HG02852 (cell line): ENCODE results near the gene SCN8A.
"Not testable (repeated sequence)": the region's sequence is repeated elsewhere in the genome, so short reads cannot be mapped to it uniquely, and the experiment has no call there.

ENCODE experiments used
- ATAC-seq: cut with Tn5 transposase; IDR thresholded peaks from one replicate; pipeline ENCODE4 v1.9.1; 2021; ENCODE audit warnings: mild to moderate bottlenecking, moderate library complexity; ENCODE audit not compliant: unreplicated experiment

The SCN8A gene

DNA sequence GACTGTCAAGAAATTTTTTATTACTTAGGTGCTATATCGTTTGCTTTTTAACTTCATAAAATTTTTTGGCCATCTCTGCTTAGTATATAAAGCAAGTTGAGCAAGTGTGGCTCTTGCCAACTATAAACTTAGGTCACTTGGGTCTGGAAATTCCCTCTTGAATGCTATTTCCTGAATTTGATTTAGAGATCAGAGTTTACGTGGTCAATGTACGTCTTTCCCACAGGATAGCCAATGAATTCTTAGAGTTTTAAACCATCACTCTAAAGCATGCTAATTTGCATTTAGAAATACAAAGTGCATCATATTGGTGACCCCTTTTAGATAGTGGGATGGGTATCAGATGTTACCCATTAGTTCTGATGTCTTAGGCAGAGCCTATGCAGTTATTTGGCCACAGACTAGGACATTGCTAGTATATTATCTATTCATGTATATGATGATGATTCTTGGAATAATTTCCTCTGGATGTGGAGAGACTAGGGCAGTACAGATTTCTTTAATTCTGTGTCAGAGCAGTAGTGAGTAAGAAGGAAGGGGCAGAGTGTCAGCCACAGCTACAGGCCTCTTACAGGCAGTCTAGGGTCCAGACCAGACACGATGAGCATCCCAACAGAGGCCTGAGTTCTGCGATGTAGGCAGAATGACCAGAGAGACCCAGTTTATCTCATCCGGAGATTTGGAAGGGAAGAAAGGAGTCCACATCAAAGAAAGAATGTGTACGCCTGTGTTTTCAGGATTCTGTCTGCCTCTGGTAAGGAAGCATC, 30.3 kb downstream of the SCN8A start:
- ATAC-seq: no peak

DNA sequence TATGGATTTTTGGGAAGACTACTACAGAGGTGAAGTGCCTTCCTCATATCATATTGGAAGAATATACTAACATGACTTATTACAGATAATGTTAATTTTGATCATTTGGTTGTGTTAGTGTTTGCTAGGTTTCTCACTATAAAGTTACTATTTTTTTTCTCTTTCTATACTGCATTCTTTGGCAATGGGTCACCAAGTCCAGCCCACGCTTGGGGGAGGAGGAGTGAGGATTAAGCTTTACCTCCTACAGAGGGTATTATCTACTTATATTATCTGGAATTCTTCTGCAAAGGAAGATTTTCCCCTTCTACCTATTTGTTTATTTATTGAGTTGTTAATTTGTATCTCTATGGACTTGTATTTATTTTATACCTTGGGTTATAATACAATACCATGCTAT, 31.5 kb downstream of the SCN8A start:
- ATAC-seq: no peak

DNA sequence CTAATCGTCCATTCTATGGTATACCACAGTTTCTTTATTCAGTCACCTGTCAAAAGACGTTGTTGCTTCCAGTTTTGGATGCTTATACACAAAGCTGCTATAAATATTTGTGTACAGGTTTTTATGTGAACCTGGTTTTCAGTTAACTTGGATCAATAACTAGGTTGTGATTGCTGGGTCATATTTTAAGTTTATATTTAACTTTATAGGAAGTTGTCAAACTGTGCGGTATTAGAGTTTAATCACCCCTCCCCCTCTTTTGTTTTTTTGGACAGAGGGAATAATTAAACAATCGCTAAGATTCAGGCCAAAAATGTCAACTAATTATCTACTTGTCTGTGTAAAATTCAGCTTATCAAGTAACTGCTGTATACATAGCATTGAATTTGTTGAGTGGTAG, 34.3 kb downstream of the SCN8A start:
- no peak for ATAC-seq

DNA sequence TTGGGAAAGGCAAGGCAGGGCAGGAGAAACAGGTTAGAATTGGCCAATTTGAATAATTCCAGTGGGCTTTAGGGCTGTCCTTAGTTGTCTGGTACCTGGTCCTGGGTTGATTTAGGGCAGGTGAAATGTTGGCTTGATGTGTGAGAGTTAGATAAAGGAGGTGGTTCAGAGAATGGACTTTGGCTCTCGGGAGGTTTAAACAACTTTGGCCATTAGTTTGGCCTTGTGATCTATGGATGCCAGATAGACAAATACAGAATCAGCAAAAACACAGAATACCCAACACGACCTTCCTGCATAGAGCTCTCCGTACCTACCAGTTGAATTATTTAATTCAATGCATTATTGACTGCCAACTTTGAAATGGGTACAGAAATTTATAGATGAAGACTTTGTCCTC, 35.1 kb downstream of the SCN8A start:
- no peak for ATAC-seq

DNA sequence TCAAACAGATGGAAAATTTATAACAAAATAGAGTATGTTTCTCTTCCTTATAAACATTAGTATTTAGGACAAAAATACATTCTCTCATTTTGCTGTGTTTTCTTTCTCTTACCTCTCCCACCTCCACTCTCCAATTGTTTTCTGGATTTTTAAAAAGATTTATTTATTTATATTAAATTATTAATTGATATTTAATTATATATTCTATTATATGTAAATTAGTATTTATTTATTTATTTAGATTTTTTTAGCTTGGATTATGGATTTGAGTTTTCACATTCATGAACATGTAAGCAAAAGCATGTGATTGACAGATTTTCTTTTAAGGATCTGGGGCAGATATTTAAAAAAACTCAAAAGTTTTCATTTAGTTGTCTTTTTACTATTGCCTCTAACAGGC, 35.6 kb downstream of the SCN8A start:
- ATAC-seq: no peak

DNA sequence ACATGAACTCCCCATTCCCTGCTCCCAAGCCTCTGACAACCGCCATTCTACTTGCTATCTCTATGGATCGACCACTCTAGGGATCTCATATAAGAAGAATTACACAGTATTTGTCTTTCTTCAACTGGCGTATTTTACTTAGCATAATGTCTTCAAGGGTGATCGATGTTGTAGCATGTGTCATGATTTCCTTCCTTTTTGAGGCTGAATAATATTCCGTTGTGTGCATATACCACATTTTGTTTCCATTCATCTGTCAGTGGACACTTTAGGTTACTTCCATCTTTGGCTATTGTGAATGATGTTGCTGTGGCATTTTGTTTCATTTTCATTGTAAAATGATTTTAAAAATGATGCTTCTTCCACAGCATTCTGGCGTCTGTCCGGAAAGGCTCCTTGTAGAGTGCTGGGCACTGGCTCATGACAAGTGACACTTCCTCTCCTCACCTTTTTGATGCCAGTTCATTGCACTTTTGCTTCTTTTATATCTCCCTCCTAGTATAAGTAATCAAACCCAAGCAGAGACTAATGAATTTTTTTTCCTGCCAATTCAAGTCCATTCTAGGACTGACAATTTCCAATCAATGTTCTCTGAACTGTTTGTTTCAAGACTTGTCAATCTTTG, 39.3 kb downstream of the SCN8A start:
- ATAC-seq: no peak

DNA sequence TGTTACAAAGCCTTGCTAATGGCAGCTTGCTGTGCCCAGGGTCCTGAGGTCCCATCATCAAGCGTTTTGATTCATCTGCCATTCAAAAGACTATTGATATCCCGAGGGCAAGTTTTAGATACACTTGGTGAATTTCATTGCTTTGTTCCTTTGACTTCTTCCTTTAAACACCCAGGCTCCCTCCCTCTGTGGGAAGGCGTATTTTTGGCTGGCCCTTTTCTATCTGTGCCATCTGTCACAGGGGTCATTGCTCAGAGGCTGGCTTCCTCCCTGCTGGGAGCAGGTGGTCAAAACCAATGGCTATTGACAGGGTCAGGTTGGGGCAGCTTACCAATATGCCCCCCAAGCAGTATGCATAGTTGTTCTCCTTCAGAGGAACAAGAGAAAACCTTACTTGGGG, 40.0 kb downstream of the SCN8A start:
- ATAC-seq: no peak

DNA sequence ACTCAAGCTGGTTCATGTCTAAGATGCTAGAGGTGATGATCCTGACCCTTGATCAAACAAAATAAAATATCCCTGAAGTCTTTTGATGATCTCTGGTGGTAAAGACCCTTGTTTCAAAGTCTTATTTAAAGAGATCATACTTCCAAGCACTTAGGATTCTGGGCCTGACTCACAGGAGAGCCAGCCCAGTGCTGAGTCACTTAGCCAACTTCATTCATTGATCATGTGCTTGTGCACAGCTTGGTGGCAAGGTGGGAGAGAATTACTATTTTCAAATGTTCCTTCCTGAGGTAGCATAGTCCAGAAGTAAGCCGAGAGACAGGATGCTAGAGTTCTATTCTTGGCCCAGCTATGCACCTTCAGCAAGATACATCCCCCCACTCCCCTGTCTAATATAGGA, 40.6 kb downstream of the SCN8A start:
- no peak for ATAC-seq

DNA sequence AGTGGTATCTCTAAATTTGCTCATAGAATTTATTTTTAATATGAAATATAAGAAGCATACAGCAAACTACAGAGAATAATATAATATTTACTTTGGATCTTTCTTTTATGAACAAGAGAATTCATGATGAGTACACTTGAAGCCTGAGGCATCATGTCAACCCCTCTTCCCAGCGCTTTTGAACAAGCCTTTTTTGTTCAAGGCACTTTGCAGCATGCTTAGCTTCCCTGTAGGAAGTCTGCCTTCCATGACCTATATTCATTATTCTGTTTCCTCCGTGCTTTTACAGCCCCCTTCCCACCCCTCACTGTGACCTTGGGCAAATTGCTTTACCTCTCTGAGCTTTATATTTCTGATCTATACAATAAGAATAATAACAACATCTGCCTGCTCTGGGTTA, 41.6 kb downstream of the SCN8A start:
- ATAC-seq: no peak

DNA sequence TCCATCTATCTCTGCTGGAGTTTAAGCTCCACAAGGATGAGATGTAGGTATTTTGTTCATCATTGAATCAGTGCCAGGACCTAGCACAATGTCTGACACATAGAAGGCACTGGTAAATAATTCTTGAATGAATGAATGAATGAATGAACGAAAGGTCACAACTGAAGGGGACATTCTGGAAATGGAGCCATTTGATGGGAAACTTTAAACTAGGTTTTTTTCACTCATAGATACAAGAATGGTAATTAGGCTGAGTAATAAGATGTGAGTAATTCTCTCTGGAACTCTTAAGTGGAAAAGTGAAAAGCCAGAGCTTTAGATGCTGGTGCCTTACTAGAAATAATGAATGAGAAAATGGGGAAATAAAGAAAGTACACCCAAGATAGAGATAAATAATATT, 44.3 kb downstream of the SCN8A start:
- no peak for ATAC-seq

DNA sequence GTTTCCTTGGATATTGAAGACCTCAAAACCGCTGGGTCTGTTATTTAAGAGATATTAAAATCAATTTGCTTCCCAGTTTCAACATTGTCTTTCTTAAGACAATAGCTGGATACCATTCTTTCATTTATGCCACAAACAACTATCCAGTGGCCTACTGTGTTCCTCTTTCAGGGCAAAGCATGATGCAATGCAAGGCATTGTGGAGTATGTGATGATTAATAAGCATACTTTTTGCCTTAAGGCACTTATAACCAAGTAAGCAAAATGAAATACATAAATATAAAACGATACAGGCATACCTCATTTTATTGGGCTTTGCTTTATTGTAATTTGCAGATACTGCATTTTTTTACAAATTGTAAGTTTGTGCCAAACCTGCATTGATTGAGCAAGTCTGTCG, 45.5 kb downstream of the SCN8A start:
- no peak for ATAC-seq

DNA sequence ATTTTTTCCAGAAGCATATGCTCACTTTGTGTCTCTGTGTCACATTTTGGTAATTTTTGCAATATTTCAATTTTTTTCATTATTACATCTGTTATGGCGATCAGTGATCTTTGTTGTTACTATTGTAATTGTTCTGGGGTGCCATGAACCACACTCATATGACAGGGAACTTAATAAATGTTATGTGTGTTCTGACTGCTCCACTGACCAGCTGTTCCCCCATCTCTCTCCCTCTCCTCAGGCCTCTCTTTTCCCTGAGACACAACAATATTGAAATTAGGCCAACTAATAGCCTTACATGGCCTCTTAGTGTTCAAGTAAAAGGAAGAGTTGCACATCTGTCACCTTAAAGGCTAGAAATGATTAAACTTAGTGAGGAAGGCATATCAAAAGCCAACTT, 46.0 kb downstream of the SCN8A start:
- no peak for ATAC-seq

DNA sequence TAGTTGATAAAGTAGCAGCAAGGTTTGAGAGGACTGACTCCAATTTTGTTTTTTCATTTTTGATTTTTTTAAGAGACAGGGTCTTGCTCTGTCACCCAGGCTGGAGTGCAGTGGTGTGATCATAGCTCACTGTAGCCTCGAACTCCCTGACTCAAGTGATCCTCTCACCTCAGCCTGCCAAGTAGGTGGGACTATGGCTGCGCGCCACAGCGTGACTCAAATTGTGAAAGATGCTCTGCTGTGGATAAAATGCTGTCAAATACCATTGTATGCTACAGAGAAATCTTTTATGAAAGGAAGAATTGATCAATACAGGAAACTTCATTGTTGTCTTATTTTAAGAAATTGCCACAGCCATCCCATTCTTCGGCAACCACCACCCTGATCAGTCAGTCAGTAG, 48.3 kb downstream of the SCN8A start:
- no peak for ATAC-seq

DNA sequence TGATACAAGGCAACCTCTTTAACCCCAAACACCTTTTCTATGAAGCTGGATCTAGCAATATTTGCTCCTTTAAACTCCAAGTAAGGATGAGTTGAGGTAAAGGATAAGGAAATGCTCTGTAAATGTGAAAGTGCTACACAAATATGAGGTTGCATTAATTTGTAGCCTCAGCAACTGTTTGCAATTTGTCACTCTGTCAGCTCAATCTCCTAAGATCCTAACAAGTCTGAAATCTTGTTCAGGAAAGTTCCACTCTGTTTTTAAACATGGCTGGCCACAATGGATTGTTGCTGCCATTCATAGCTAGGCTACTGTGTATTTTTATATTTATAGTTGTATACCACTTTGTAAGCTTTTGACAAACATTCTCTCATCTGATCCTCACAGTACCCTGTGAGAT, 51.3 kb downstream of the SCN8A start:
- ATAC-seq: no peak

DNA sequence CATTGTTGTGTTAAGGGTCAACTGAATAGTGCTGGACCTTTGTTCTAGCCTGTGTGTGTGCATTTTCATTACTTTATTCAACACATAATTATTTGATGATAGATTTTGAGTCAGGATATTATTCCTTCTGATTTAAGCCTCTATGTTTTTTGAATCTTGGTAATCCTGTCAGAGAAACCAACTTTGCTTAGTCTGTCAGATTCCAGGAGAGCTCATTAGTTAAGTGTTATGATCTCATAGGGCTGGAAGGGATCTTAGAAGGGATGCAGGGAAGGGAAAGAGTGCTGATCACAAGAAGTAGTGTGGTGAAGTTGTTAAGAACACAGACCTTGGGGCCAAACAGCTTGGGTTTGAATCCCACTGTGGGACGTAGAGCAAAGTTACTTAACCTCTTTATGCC, 52.9 kb downstream of the SCN8A start:
- ATAC-seq: no peak

DNA sequence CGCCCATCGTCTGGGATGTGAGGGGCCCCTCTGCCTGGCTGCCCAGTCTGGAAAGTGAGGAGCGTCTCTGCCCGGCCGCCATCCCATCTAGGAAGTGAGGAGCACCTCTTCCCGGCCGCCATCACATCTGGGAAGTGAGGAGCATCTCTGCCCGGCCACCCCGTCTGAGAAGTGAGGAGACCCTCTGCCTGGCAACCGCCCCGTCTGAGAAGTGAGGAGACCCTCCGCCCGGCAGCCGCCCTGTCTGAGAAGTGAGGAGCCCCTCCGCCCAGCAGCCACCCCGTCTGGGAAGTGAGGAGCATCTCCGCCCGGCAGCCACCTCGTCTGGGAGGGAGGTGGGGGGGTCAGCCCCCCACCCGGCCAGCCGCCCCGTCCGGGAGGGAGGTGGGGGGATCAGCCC, 53.7 kb downstream of the SCN8A start:
- ATAC-seq: not testable (repeated sequence)

DNA sequence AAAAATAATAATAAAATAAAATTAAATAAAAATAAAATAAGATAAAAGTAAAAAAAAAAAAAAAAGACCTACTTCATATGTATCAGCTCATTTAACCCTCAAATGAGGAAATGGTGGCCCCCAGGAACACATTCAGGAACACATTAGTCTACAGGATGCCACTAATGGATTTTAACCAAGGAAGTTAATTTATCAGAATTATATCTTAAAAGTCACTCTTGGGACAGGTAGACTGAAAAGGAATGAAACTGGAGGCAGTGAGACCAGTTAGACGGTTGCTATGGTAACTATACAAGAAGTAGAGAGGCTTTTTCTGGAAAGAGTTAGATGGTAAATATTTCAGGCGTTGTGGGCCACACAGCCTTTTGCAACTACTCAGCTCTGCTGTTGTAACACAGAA, 54.9 kb downstream of the SCN8A start:
- no peak for ATAC-seq

DNA sequence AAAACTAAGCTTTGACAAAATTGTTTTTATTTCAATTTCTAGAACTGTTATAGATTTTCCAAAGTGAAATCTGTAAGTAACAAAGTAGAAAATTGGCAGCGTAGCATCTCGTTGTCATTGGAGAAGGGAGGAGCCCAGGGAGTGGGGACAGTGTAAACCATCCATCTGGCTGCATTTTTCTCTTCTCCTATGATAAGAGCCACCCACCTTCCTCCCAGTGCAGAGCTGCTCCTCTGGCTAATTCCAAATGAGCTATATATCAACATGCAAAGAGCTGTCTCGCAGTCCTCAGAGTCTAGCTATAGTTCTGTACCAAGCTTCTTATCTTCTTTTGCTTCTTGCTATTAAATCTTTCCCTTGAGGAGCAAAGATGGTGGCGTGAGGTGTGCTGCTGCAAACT, 56.6 kb downstream of the SCN8A start:
- no peak for ATAC-seq

DNA sequence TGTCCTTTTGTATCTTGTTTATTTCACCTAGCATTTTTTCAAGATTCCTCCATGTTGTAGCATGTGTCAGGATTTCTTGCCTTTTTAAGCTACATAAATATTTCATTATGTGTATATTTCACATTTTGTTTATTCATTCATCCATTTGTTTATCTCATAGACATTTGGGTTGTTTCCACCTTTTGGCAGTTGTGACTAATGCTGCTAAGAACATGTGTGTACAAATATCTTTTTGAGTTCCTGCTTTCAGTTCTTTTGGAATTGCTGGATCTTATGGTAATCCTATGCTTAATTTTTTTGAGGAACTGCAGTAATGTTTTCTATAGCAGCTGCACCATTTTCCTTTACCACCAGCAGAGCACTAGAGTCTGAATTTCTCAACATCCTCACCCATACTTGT, 62.4 kb downstream of the SCN8A start:
- ATAC-seq: no peak

DNA sequence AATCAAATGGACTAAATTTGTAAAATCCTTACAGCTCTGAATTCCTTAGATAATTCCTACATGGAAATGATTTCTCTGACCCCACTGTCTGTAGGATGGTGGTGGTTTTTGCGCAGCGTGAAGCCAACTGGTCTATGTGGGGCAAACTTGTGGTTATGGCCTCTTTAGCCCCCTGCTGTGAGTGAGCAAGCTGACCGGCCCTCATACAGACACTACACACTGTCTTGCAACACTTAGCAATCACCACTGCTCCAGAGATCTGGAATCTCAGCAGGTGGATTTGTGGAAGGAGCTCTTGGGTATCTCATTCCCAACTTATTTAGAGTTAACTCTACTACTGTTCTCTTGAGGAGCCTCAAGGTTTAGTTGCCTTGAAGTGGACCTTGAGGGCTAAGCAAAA, 70.2 kb downstream of the SCN8A start:
- ATAC-seq: no peak

DNA sequence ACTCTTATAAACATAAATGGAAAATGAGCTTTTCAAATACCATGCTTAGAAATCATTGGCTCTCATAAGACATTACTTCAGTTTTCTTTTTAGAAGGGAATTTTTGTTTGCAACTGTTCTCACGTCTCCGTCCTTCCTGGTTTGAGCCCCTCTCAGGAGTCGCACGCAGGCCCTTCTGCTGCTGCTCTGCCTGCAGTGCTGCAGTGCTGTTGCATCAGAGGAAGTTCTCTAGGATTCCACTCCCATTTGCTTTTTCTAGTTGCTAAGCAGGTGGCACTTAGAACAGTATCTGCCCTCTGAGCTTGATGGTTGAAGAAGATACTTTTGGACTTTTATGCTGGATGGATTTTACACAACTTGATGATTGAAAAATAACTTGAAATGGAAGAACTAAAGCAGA, 70.8 kb downstream of the SCN8A start:
- no peak for ATAC-seq

DNA sequence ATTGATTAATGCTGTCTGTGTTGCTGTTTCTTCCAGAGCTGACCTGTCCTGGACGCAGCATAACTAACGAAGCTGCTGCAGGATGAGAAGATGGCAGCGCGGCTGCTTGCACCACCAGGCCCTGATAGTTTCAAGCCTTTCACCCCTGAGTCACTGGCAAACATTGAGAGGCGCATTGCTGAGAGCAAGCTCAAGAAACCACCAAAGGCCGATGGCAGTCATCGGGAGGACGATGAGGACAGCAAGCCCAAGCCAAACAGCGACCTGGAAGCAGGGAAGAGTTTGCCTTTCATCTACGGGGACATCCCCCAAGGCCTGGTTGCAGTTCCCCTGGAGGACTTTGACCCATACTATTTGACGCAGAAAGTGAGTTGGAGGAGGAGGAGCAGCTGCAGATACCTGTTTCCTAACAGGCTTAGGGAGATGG, 71.7 kb downstream of the SCN8A start:
- no peak for ATAC-seq

DNA sequence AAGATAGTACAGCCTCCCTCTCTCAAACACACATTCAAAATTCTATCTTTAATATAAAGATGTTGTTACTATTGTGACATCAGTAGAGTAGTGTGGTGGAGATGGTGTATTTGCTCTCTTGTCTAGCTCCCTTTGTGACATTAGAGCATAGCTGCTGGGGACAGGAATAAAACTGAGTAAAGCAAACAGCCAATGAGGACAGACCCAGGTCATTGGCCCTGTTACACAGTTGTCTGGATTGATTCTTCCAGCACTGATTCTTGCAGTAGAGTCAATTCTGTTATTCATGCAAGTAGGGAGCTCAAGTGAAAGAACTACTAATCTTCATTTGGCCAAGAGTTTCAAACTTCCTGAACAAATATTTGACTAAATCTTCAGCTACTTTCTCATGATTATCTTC, 72.4 kb downstream of the SCN8A start:
- no peak for ATAC-seq
